ENCODE results near the gene ZNF827. TPM values are rescaled to one million over a fixed set of nuclear protein-coding genes. Genes with fewer than 3 reads are reported as not detected.

Gene ZNF827
- total RNA-seq, 1 experiment from 2014 or later: 5.3 TPM

GRCh38 chr4:145902522-145902921 is 36.1 kb downstream of the ZNF827 start:
- DNase-seq: no peak
- no peaks in the 10 kb centered on the region for H3K36me3 Mint-ChIP-seq (ENCODE audit: insufficient read depth, unreplicated experiment)
- no TSS peak for BruUV-seq (replicated peaks)
- CTCF ChIA-PET: no interaction called here
- H3K4me3 Mint-ChIP-seq (ENCODE audit: unreplicated experiment): no peak overlapping the region
- Histone ChIP-seq H3K27me3 (replicated peaks; ENCODE audit: control insufficient read depth, insufficient read depth, low read length) (no peaks in the 10 kb centered on the region), H3K36me3 (ENCODE audit: control insufficient read depth, insufficient read depth, low read length) (no peaks in the 10 kb centered on the region), H3K9me3 (no peaks in the 10 kb centered on the region), H3K4me3 (ENCODE audit: low read depth, low read length) (no peak overlapping the region), H3K4me1 (no peaks in the 10 kb centered on the region)
- TF ChIP-seq CTCF (IDR thresholded peaks at IDR 0.05; ENCODE audit: insufficient read depth in 1 of 2, low read depth in 1 of 2, low read length in 1 of 2, severe bottlenecking in 1 of 2, unreplicated experiment in 1 of 2): no peak
- no peaks in the 10 kb centered on the region for H3K4me1 Mint-ChIP-seq (ENCODE audit: low read depth, unreplicated experiment)
- intact Hi-C loops (cut with micrococcal nuclease; ENCODE audit: unreplicated experiment): no loop called here
- no peaks in the 10 kb centered on the region for H3K9me3 Mint-ChIP-seq (ENCODE audit: unreplicated experiment)
- POLR2A ChIA-PET: no interaction called here
- H3K27me3 Mint-ChIP-seq (ENCODE audit: insufficient read depth, unreplicated experiment): no peaks in the 10 kb centered on the region
- no peak overlapping the region for H3K27ac Mint-ChIP-seq (ENCODE audit: unreplicated experiment)

- Histone ChIP-seq H3K36me3 (ENCODE audit: control insufficient read depth, insufficient read depth, low read length) (no peaks in the 10 kb centered on the region), H3K27me3 (replicated peaks; ENCODE audit: control insufficient read depth, insufficient read depth, low read length) (no peaks in the 10 kb centered on the region), H3K4me3 (ENCODE audit: low read depth, low read length) (no peak overlapping the region), H3K9me3 (no peaks in the 10 kb centered on the region), H3K4me1 (no peaks in the 10 kb centered on the region)
- Mint-ChIP-seq H3K27ac (ENCODE audit: unreplicated experiment) (no peak overlapping the region), H3K27me3 (ENCODE audit: insufficient read depth, unreplicated experiment) (no peaks in the 10 kb centered on the region), H3K4me3 (ENCODE audit: unreplicated experiment) (no peak overlapping the region), H3K4me1 (ENCODE audit: low read depth, unreplicated experiment) (no peaks in the 10 kb centered on the region), H3K9me3 (ENCODE audit: unreplicated experiment) (no peaks in the 10 kb centered on the region), H3K36me3 (ENCODE audit: insufficient read depth, unreplicated experiment) (no peaks in the 10 kb centered on the region)
- intact Hi-C loops (cut with micrococcal nuclease; ENCODE audit: unreplicated experiment): no loop called here
- CTCF ChIA-PET: no interaction called here
- POLR2A ChIA-PET: no interaction called here
- no peak for TF ChIP-seq CTCF (IDR thresholded peaks at IDR 0.05; ENCODE audit: insufficient read depth in 1 of 2, low read depth in 1 of 2, low read length in 1 of 2, severe bottlenecking in 1 of 2, unreplicated experiment in 1 of 2)
- DNase-seq: no peak
- BruUV-seq (replicated peaks): no TSS peak
Measured at GRCh38 chr4:145899886-145900460, 38.6 kb downstream of the ZNF827 start.

GRCh38 chr4:145898926-145899531 is 39.6 kb downstream of the ZNF827 start:
- no peaks in the 10 kb centered on the region for H3K9me3 ChIP-seq
- no peak for DNase-seq
- ChIA-PET POLR2A (no interaction called here), CTCF (no interaction called here)
- Mint-ChIP-seq H3K27ac (ENCODE audit: unreplicated experiment) (no peak overlapping the region), H3K36me3 (ENCODE audit: insufficient read depth, unreplicated experiment) (no peaks in the 10 kb centered on the region), H3K27me3 (ENCODE audit: insufficient read depth, unreplicated experiment) (no peaks in the 10 kb centered on the region), H3K9me3 (ENCODE audit: unreplicated experiment) (no peaks in the 10 kb centered on the region), H3K4me1 (ENCODE audit: low read depth, unreplicated experiment) (no peaks in the 10 kb centered on the region), H3K4me3 (ENCODE audit: unreplicated experiment) (no peak overlapping the region)
- H3K27me3 ChIP-seq (replicated peaks; ENCODE audit: control insufficient read depth, insufficient read depth, low read length): no peaks in the 10 kb centered on the region
- H3K36me3 ChIP-seq (ENCODE audit: control insufficient read depth, insufficient read depth, low read length): no peaks in the 10 kb centered on the region
- H3K4me1 ChIP-seq: no peaks in the 10 kb centered on the region
- H3K4me3 ChIP-seq (ENCODE audit: low read depth, low read length): no peak overlapping the region
- intact Hi-C loops (cut with micrococcal nuclease; ENCODE audit: unreplicated experiment): no loop called here
- no TSS peak for BruUV-seq (replicated peaks)
- no peak for TF ChIP-seq CTCF (IDR thresholded peaks at IDR 0.05; ENCODE audit: insufficient read depth in 1 of 2, low read depth in 1 of 2, low read length in 1 of 2, severe bottlenecking in 1 of 2, unreplicated experiment in 1 of 2)
